K562 (cell line): ENCODE results near the gene EEFSEC. TPM values are rescaled to one million over a fixed set of nuclear protein-coding genes. Genes with fewer than 3 reads are reported as not detected.

Experiments used
- CHD4 ChIP-seq: fragments of 200-600 bp; sonication (generic); IDR thresholded peaks from 3 replicates; pipeline ENCODE4 v1.6.1; 2012; ENCODE audit warnings: low read depth, mild to moderate bottlenecking, mixed read lengths, low read length, inconsistent platforms; ENCODE audit not compliant: insufficient read depth, insufficient replicate concordance, poor library complexity, severe bottlenecking
- E2F5 ChIP-seq: sonication (generic); formaldehyde crosslinking; IDR thresholded peaks from 2 replicates; pipeline ENCODE4 v1.8.0; 2022; ENCODE audit warnings: mild to moderate bottlenecking, missing genetic modification reagents
- EHMT2 ChIP-seq: fragments of 450-650 bp; IDR thresholded peaks from 2 replicates; pipeline ENCODE4 v1.6.1; 2018; ENCODE audit warnings: antibody characterized with exemption
- FOXA1 ChIP-seq: fragments of 450-650 bp; IDR thresholded peaks from 2 replicates; pipeline ENCODE4 v1.6.1; 2016; ENCODE audit warnings: mild to moderate bottlenecking, borderline replicate concordance
- HMG20B ChIP-seq: fragments of 250-450 bp; sonication (Bioruptor Pico); IDR thresholded peaks from 2 replicates; pipeline ENCODE4 v1.5.0; 2021; ENCODE audit warnings: mild to moderate bottlenecking
- MCM2 ChIP-seq: fragments of 450-650 bp; IDR thresholded peaks from 2 replicates; pipeline ENCODE4 v1.6.1; 2017; ENCODE audit warnings: low read depth, mild to moderate bottlenecking
- MTA2 ChIP-seq: fragments of 450-650 bp; IDR thresholded peaks from 2 replicates; pipeline ENCODE4 v1.6.1; 2016; ENCODE audit warnings: low read depth
- PML ChIP-seq: IDR thresholded peaks from 2 replicates; pipeline ENCODE4 v1.6.1; 2012; ENCODE audit warnings: low read length, inconsistent platforms
- RNF2 ChIP-seq: sonication (generic); IDR thresholded peaks from 2 replicates; pipeline ENCODE4 v1.6.1; 2016
- RUNX1 ChIP-seq: sonication (generic); IDR thresholded peaks from 2 replicates; pipeline ENCODE4 v1.6.1; 2016; ENCODE audit warnings: antibody characterized with exemption, low read depth
- SNAPC5 ChIP-seq: fragments of 250-450 bp; sonication (Bioruptor Pico); IDR thresholded peaks from 2 replicates; pipeline ENCODE4 v1.8.0; 2021; ENCODE audit warnings: moderate library complexity, mild to moderate bottlenecking, inconsistent platforms
- SP2 ChIP-seq: IDR thresholded peaks from 2 replicates; pipeline ENCODE4 v1.6.1; 2011; ENCODE audit warnings: mild to moderate bottlenecking, low read depth, low read length, moderate library complexity; ENCODE audit not compliant: poor library complexity, severe bottlenecking; ENCODE audit errors: extremely low read depth
- SRSF1 ChIP-seq: fragments of 200-400 bp; formaldehyde crosslinking; IDR thresholded peaks from 2 replicates; pipeline ENCODE4 v1.6.1; 2017; ENCODE audit warnings: mild to moderate bottlenecking, low read depth, low read length, moderate library complexity
- ZC3H4 ChIP-seq: sonication (generic); formaldehyde crosslinking; IDR thresholded peaks from 2 replicates; pipeline ENCODE4 v1.9.0; 2021; ENCODE audit warnings: missing genetic modification reagents, borderline replicate concordance
- ZFP36 ChIP-seq: fragments of 150-350 bp; IDR thresholded peaks from 2 replicates; pipeline ENCODE4 v1.6.1; 2018; ENCODE audit warnings: low read length, low read depth; ENCODE audit not compliant: partially characterized antibody
- ZNF12 ChIP-seq: sonication (generic); formaldehyde crosslinking; IDR thresholded peaks from 2 replicates; pipeline ENCODE4 v1.4.0; 2020; ENCODE audit warnings: mild to moderate bottlenecking, missing genetic modification reagents
- ZNF124 ChIP-seq: sonication (generic); formaldehyde crosslinking; IDR thresholded peaks from 2 replicates; pipeline ENCODE4 v1.8.1; 2022; ENCODE audit warnings: missing genetic modification reagents
- ZNF184 ChIP-seq: sonication (generic); formaldehyde crosslinking; IDR thresholded peaks from 2 replicates; pipeline ENCODE4 v1.5.0; 2020; ENCODE audit warnings: missing genetic modification reagents
- ZNF57 ChIP-seq: fragments of 450-650 bp; formaldehyde crosslinking; IDR thresholded peaks from 2 replicates; pipeline ENCODE4 v1.4.0; 2020; ENCODE audit warnings: mild to moderate bottlenecking, moderate library complexity
- ZNF717 ChIP-seq: fragments of 250-450 bp; sonication (Bioruptor Pico); IDR thresholded peaks from 2 replicates; pipeline ENCODE4 v1.5.0; 2021
- ZNF778 ChIP-seq: fragments of 450-650 bp; formaldehyde crosslinking; IDR thresholded peaks from 2 replicates; pipeline ENCODE4 v1.4.0; 2020; ENCODE audit warnings: mild to moderate bottlenecking, moderate library complexity
- polyA plus RNA-seq, 8 experiments: library from polyadenylated mRNA; depleted of rRNA in 4 of 8; stranded (reverse) in 5 of 8; unstranded in 3 of 8; fragments of >200 nt; fragmentation: Nextera tagmentation in 2 of 8; fragmentation: Illumina TruSeq in 1 of 8; extraction: Ambion mirVana in 2 of 8; extraction: Trizol in 1 of 8; gene quantifications; 2 replicates each; pipeline versions ENCODE4 v1.2.1 to v1.2.3, GENCODE V29; 2011 to 2014; ENCODE audit warnings: inconsistent platforms in 1 of 8, missing spikeins in 1 of 8
- total RNA-seq, 7 experiments: library from RNA; depleted of rRNA in 6 of 7; stranded (reverse); fragments of >200 nt in 6 of 7; fragmentation: Illumina TruSeq in 2 of 7; extraction: Trizol in 2 of 7; gene quantifications; 2 replicates each; pipeline versions ENCODE4 v1.2.1 to v1.2.3, GENCODE V29; 2011 to 2021; ENCODE audit warnings: low replicate concordance in 1 of 7
- TF ChIP-seq, protein P1 (sequence below): sonication (generic); formaldehyde crosslinking; IDR thresholded peaks from 2 replicates; pipeline ENCODE4 v1.8.1; 2023; ENCODE audit warnings: mild to moderate bottlenecking, missing genetic modification reagents
- TF ChIP-seq, protein P2 (sequence below): fragments of 450-650 bp; formaldehyde crosslinking; IDR thresholded peaks from 2 replicates; pipeline ENCODE4 v1.4.0; 2020; ENCODE audit warnings: mild to moderate bottlenecking
- TF ChIP-seq, protein P3 (sequence below): IDR thresholded peaks from 2 replicates; pipeline ENCODE4 v1.6.1; 2011; ENCODE audit not compliant: insufficient read length; ENCODE audit errors: extremely low read depth

Gene EEFSEC
- total and polyA plus RNA-seq, 9 of the 15 experiments (the other 6 are each of a cell fraction or from before 2014, with no cell fraction given): 0.35 to 11.8 (median 7.7) TPM

GRCh38 chr3:128415773-128416577 is 262.7 kb downstream of the EEFSEC start (continued):
- peak; percentile 82 for TF ChIP-seq MTA2
- no peak for TF ChIP-seq ZNF124 (CRISPR knock-in tag)
- peak; percentile 71; the same call in 1 of the 2 replicates for TF ChIP-seq ZC3H4 (CRISPR knock-in tag)
- no peak for TF ChIP-seq FOXA1
- TF ChIP-seq ZNF717: no peak; the same call in 1 of the 2 replicates
- no peak for TF ChIP-seq CHD4
- TF ChIP-seq, protein P1, sequence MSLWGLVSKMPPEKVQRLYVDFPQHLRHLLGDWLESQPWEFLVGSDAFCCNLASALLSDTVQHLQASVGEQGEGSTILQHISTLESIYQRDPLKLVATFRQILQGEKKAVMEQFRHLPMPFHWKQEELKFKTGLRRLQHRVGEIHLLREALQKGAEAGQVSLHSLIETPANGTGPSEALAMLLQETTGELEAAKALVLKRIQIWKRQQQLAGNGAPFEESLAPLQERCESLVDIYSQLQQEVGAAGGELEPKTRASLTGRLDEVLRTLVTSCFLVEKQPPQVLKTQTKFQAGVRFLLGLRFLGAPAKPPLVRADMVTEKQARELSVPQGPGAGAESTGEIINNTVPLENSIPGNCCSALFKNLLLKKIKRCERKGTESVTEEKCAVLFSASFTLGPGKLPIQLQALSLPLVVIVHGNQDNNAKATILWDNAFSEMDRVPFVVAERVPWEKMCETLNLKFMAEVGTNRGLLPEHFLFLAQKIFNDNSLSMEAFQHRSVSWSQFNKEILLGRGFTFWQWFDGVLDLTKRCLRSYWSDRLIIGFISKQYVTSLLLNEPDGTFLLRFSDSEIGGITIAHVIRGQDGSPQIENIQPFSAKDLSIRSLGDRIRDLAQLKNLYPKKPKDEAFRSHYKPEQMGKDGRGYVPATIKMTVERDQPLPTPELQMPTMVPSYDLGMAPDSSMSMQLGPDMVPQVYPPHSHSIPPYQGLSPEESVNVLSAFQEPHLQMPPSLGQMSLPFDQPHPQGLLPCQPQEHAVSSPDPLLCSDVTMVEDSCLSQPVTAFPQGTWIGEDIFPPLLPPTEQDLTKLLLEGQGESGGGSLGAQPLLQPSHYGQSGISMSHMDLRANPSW (CRISPR knock-in tag): no peak
- no peak for TF ChIP-seq ZNF184 (CRISPR knock-in tag)
- TF ChIP-seq SNAPC5 (CRISPR knock-in tag): no peak
- TF ChIP-seq ZNF57: no peak
- TF ChIP-seq ZNF12 (CRISPR knock-in tag): no peak
- no peak for TF ChIP-seq EHMT2
- TF ChIP-seq ZNF778: no peak
- TF ChIP-seq, protein P2, sequence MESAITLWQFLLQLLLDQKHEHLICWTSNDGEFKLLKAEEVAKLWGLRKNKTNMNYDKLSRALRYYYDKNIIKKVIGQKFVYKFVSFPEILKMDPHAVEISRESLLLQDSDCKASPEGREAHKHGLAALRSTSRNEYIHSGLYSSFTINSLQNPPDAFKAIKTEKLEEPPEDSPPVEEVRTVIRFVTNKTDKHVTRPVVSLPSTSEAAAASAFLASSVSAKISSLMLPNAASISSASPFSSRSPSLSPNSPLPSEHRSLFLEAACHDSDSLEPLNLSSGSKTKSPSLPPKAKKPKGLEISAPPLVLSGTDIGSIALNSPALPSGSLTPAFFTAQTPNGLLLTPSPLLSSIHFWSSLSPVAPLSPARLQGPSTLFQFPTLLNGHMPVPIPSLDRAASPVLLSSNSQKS (CRISPR knock-in tag): no peak
- TF ChIP-seq E2F5 (CRISPR knock-in tag): no peak
- TF ChIP-seq, protein P3, sequence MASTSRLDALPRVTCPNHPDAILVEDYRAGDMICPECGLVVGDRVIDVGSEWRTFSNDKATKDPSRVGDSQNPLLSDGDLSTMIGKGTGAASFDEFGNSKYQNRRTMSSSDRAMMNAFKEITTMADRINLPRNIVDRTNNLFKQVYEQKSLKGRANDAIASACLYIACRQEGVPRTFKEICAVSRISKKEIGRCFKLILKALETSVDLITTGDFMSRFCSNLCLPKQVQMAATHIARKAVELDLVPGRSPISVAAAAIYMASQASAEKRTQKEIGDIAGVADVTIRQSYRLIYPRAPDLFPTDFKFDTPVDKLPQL: no peak
- TF ChIP-seq ZFP36: no peak
- TF ChIP-seq HMG20B: no peak
- TF ChIP-seq RUNX1: peak; percentile 89; the same call in 1 of the 2 replicates
- peak; percentile 100 for TF ChIP-seq RNF2
- TF ChIP-seq PML: peak; percentile 43
- no peak for TF ChIP-seq MCM2
- TF ChIP-seq SP2: no peak
- no peak for TF ChIP-seq SRSF1
